Activated CD4-positive, alpha-beta T cell treated with anti-CD3 and anti-CD28 coated beads for 48 hours (primary cell): ENCODE results near the gene ASF1B.

Source experiments
- DNase-seq: peaks from one replicate; pipeline ENCODE4 v3.0.0-alpha.2; 2020

Gene ASF1B

GRCh38 chr19:14081797-14082674, 54.4 kb downstream of the ASF1B start:
- DNase-seq, result peak; percentile 28

DNA sequence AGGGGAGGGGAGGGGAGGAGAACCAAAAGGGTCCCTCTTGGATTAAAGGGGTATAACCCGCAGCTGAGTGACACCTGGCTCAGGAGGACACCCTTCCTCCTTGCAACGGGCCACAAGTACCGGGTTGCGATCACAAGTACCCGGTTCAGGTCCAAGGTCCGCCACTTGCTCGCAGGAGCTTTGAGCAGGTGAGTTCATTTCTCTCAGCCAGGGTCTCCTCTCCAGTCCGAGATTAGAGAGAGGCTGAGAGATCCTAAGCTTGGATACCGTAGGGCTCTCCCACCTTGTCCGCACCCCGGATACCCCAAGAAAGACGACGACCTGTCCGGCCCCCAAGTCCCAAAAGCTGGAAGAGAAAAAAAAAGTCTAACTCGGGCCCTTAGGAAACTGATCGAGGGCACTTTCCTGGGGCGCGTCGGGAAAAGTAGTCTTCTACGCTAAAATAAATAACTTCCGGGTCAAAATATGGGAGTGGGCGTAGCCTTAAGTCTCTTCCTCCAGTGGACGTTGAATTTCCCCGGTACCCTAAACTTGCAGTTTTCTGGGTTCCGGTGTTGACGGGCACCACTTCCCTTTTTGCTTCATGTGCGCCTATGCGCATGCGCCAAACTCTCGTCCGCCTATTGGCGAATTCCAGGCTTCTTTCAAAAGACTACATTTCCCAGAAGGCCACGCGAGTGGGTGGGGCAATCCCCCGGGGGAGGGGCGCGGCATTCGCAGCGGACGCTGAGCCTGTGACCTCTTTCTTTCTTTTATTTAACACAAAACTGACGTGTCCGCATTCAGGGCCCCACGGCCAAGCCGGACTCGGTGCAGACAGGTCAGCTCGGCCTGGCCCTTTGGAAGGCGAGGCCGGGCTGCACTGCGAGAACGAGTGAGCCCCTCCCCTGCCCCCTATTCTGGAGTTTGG, 55.2 kb downstream of the ASF1B start:
- DNase-seq, result peak; percentile 100

DNA sequence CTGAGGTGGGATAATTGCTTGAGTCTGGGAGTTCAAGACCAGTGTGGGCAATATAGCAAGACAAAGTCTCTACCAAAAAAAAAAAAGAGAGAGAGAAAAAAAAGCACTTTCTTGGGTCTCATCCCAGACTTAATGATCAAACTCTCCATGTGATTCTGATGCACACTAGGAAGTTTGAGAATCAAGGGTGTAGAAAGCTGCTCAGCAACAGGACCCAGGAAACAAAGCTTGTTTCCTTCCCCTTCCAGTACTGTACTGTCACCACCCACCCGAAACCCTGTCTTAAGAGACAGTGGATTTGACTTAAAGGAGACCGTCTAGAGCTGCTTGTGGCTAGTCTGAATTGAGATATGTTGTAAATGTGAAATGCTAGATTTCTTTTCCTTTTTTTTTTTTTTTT, 58.0 kb downstream of the ASF1B start:
- DNase-seq, result no peak

GRCh38 chr19:14073925-14074838, 62.2 kb downstream of the ASF1B start:
- peak; percentile 51 for DNase-seq

DNA sequence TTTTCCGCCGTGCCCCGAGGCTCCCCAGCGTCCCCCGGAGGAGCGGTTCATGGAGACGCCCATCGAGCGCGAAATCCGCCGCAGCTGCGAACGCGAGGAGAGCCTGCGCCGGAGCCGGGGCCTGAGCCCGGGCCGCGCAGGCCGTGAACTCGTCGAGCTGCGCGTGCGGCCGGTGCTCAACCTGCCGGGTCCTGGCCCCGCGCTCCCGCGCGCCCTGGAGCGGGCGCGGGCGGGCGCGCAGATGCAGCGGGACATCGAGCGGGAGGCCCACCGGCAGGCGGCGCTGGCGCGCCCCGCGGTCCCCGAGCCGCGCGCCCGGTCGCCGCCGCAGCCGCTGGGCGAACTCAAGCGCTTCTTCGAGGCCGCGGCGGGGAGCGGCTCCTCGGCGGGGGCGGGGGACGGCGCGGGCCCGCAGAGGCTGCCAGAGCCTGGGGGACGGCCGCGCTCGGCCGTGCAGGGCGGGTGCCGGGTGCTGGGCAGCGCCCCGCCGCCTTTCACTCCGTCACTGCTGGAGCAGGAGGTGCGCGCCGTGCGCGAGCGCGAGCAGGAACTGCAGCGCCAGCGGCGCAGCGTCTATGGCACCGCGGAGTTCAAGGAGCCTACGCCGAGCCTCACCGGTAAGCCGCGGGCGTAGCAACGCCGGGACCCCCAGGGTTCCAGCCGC, 63.0 kb downstream of the ASF1B start:
- peak; percentile 84 for DNase-seq

GRCh38 chr19:14072535-14073260, 63.7 kb downstream of the ASF1B start, which contains the start of gene MISP3:
Gene MISP3 (plus strand): TSS chr19:14072786. CDS start chr19:14073310, 524 bp downstream.
- peak; percentile 43 for DNase-seq

GRCh38 chr19:14070268-14071050, 65.9 kb downstream of the ASF1B start:
- DNase-seq, result no peak
